Measurements from ENCODE around the gene ARHGAP45. TPM values are rescaled to one million over a fixed set of nuclear protein-coding genes. Genes with fewer than 3 reads are reported as not detected.

ARHGAP45 gene
- total RNA-seq, 2 experiments from 2014 or later, result 861 to 878 TPM

DNA sequence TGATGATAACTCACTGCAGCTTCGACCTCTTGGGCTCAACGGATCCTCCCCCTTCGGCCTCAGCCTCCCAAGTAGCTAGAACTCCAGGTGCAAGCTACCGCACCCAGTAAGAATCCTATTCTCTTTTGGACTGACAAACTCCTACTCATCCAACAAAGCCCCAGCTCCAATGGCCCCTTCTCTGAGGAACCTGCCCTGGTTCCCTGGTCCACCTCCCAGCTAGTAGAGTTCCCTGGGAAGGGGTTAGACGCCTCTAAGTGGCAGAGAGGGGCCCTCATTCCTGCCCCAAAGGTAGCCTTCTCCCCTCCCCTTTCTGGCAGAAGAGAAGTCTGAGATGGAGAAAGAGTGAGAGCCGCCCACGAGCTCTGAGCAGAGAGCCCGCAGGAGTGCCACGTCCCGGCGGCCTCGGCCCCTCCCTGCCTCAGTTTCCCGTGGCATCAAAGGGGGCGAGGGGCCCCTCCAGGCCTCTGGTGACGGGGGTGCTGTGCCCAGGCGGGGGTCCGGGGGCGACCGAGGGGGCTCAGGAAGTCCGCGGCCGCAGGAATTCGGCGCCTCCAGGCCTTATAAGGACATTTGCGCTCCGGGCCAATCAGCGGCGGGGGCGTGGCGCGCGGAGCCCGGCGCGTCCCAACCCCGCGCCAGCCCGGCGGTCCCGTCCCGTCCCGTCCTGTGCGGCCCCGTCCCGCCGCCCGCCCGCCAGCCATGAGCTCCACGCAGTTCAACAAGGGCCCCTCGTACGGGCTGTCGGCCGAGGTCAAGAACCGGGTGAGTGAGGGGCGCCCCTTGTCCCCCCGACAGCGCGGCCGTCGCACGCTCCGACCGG is 40.8 kb upstream of the ARHGAP45 start, which contains the start of gene CNN2:
TSS of gene CNN2 (plus strand) at position 649 of the 823 bp plus-strand sequence. CDS start at position 703, 54 bp downstream.
- H3K27me3 Mint-ChIP-seq, result peaks cover 6% of the 10 kb centered on the region
- intact Hi-C loops (cut with DNase I, micrococcal nuclease), result loop anchor here in 1 of 2 experiments (10.0 kb wide), 1 partner anchor 219 kb away; the partner anchor contains the start of genes ATP5F1D and MIDN
- Histone ChIP-seq H3K4me1 (ENCODE audit: insufficient read depth, low read length) (peaks cover 50% of the 10 kb centered on the region), H3K27ac (ENCODE audit: low read depth in 1 of 2, low read length in 2 of 2) (peak within 1 kb of the TSS; percentile 73 to 85), H3K9me3 (ENCODE audit: control insufficient read depth in 1 of 2, insufficient read depth in 1 of 2, low read length in 2 of 2) (no peaks in the 10 kb centered on the region), H3K27me3 (ENCODE audit: control insufficient read depth in 1 of 2, insufficient read depth in 2 of 2, low read length in 2 of 2) (no peaks in the 10 kb centered on the region), H3K36me3 (ENCODE audit: insufficient read depth, low read length) (peaks cover 12% of the 10 kb centered on the region), H3K4me3 (ENCODE audit: low read length) (peak within 1 kb of the TSS; percentile 99)
- DNase-seq (peak in 11 of 14 experiments; percentile 47 to 83 (median 66)), ATAC-seq (ENCODE audit: poor library complexity) (peak; percentile 16)
- TF ChIP-seq, protein P1, sequence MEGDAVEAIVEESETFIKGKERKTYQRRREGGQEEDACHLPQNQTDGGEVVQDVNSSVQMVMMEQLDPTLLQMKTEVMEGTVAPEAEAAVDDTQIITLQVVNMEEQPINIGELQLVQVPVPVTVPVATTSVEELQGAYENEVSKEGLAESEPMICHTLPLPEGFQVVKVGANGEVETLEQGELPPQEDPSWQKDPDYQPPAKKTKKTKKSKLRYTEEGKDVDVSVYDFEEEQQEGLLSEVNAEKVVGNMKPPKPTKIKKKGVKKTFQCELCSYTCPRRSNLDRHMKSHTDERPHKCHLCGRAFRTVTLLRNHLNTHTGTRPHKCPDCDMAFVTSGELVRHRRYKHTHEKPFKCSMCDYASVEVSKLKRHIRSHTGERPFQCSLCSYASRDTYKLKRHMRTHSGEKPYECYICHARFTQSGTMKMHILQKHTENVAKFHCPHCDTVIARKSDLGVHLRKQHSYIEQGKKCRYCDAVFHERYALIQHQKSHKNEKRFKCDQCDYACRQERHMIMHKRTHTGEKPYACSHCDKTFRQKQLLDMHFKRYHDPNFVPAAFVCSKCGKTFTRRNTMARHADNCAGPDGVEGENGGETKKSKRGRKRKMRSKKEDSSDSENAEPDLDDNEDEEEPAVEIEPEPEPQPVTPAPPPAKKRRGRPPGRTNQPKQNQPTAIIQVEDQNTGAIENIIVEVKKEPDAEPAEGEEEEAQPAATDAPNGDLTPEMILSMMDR (IDR thresholded peaks at IDR 0.05), result no peak
- H3K9me3 Mint-ChIP-seq, result no peaks in the 10 kb centered on the region
- H3K36me3 Mint-ChIP-seq (ENCODE audit: low read depth), result peaks cover 35% of the 10 kb centered on the region
- H3K4me1 Mint-ChIP-seq (ENCODE audit: low read depth), result peaks cover 27% of the 10 kb centered on the region
- CTCF ChIA-PET, result interaction anchor here (0.9 to 2.1 kb wide), 4 partner anchors 40 to 218 kb away, joined by 3 to 6 read pairs (median 4); no protein-coding TSS in a partner anchor
- H3K4me3 Mint-ChIP-seq, result peak within 1 kb of the TSS; percentile 99
- H3K27ac Mint-ChIP-seq, result peak within 1 kb of the TSS; percentile 93
- POLR2A ChIA-PET, result interaction anchor here (0.5 to 10.0 kb wide), 13 partner anchors 12 to 249 kb away, joined by 3 to 203 read pairs (median 6); partner anchors contain the start of genes ABCA7, ARHGAP45, CIRBP and FAM174C

DNA sequence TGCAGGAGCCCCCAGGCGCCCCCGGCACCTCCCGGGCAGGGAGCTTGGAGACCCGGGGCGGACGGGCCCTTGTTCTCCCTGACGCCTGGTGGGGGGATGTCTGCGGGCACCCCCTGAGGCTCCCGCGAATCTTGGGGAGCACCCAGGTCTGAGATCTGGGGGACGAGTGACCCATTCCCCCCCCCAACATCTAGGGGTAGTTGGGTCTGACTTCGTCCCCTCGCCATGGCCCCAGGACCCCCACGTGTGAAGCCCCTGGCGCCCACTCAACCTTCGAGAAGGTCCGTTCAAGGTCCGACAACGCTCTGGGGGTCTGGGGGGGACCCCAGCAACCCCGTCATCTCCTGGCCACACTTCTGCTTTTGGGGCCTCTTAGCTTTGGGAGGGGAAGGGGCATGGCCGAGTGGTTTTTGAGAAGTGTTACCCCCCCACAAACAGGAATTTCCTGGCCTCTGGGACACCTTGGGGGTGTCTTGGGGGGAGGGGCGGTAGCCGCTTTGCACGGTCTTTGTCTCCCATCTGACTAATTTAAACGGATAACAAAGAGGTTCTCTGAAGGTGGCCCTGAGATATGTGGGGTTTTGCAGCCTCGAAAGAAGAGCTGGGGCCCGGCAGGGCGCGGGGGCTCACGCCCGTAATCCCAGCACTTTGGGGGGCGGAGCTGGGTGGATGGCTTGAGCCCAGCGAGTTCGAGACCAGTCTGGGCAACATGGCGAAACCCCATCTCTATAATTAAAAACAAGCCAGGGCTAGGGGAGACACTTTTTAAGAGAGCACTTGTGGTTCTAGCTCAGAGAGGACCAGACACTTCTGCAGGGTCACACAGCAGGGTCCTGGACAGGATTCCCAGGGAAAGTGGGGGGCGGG is 40.0 kb upstream of the ARHGAP45 start:
- peaks cover 50% of the 10 kb centered on the region for H3K4me1 ChIP-seq (ENCODE audit: insufficient read depth, low read length)
- ATAC-seq (ENCODE audit: poor library complexity), result no peak

More for the DNA sequence above, 40.0 kb upstream of the ARHGAP45 start:
- Histone ChIP-seq H3K36me3 (ENCODE audit: insufficient read depth, low read length) (peaks cover 15% of the 10 kb centered on the region), H3K9me3 (ENCODE audit: control insufficient read depth in 1 of 2, insufficient read depth in 1 of 2, low read length in 2 of 2) (no peaks in the 10 kb centered on the region), H3K27ac (ENCODE audit: low read depth in 1 of 2, low read length in 2 of 2) (peak overlapping the region; percentile 66 to 85), H3K27me3 (ENCODE audit: control insufficient read depth in 1 of 2, insufficient read depth in 2 of 2, low read length in 2 of 2) (no peaks in the 10 kb centered on the region), H3K4me3 (ENCODE audit: low read length) (peak overlapping the region; percentile 99)
- Mint-ChIP-seq H3K27ac (peak overlapping the region; percentile 93), H3K4me3 (peak overlapping the region; percentile 99), H3K4me1 (ENCODE audit: low read depth) (peaks cover 20% of the 10 kb centered on the region), H3K27me3 (no peaks in the 10 kb centered on the region), H3K9me3 (no peaks in the 10 kb centered on the region), H3K36me3 (ENCODE audit: low read depth) (peaks cover 33% of the 10 kb centered on the region)
- ChIA-PET POLR2A (interaction anchor here (0.5 to 10.0 kb wide), 16 partner anchors 11 to 249 kb away, joined by 3 to 203 read pairs (median 6); partner anchors contain the start of genes ABCA7, ARHGAP45, CIRBP and FAM174C), CTCF (interaction anchor here (0.9 to 2.1 kb wide), 5 partner anchors 11 to 217 kb away, joined by 3 to 8 read pairs (median 6); no protein-coding TSS in a partner anchor)
- intact Hi-C loops (cut with DNase I, micrococcal nuclease), result loop anchor here in 1 of 2 experiments (10.0 kb wide), 1 partner anchor 218 kb away; the partner anchor contains the start of genes ATP5F1D and MIDN
- TF ChIP-seq, protein P1 (IDR thresholded peaks at IDR 0.05), result no peak
- peak in 5 of 14 experiments; percentile 34 to 66 (median 48) for DNase-seq

Data from CD4-positive, alpha-beta T cell (primary cell).